Large intestine (tissue), 3 donors: ENCODE measurements around the gene C17orf58. TPM values are rescaled to one million over a fixed set of nuclear protein-coding genes. Genes with fewer than 3 reads are reported as not detected.
A peak's percentile ranks its signal among the peaks of the same experiment; 100 is the strongest.

Experiments
- DNase-seq, 2 donors: peaks; one replicate each; pipeline versions ENCODE4 v3.0.0 to v3.0.0-alpha.2; 2013
- H3K27ac ChIP-seq: one replicate; pipeline ENCODE4 v1.5.1; 2013; ENCODE audit warnings: low read length
- H3K27me3 ChIP-seq: 2 replicates; pipeline ENCODE4 v1.6.1; 2013; ENCODE audit warnings: low read length; ENCODE audit not compliant: control insufficient read depth, insufficient read depth
- H3K36me3 ChIP-seq: 2 replicates; pipeline ENCODE4 v1.6.1; 2013; ENCODE audit warnings: low read length; ENCODE audit not compliant: control insufficient read depth, insufficient read depth
- H3K4me1 ChIP-seq: one replicate; pipeline ENCODE4 v1.6.1; 2013; ENCODE audit warnings: low read length; ENCODE audit not compliant: control insufficient read depth, insufficient read depth
- H3K4me3 ChIP-seq: one replicate; pipeline ENCODE4 v1.5.1; 2013; ENCODE audit warnings: low read length
- H3K9me3 ChIP-seq: one replicate; pipeline ENCODE4 v1.6.1; 2013; ENCODE audit warnings: mild to moderate bottlenecking, low read depth, low read length, moderate library complexity; ENCODE audit not compliant: control insufficient read depth
- WGBS: methylation state at CpG from one replicate; pipeline ENCODE4 v1.1.5; 2013; ENCODE audit warnings: low lambda C conversion rate; ENCODE audit not compliant: insufficient coverage; 5-methylcytosine and 5-hydroxymethylcytosine counted together
- polyA plus RNA-seq: library from polyadenylated mRNA; unstranded; fragments of 120-200 nt; gene quantifications from one replicate; pipeline ENCODE4 v1.2.1, GENCODE V29; 2013

The C17orf58 gene
- polyA plus RNA-seq, 1 donor, result 12.4 TPM

DNA sequence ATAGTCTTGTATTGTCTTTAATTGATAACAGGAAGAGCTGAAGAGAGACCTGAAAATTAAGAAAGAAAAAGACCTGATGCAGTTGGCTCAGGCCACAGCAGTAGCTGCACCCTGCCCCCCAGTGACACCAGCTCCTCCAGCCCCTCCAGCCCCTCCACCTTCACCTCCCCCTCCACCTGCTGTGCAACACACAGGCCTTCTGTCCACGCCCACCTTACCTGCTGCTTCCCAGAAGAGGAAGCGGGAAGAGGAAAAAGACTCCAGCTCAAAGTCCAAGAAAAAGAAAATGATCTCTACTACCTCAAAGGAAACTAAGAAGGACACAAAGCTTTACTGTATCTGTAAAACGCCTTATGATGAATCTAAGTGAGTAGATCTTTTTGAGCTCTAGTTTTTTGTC is 36.8 kb downstream of the C17orf58 start:
- no CpG with 5 or more reads among the region's 3 CpGs for WGBS
- H3K4me1 ChIP-seq, result peaks cover 5% of the 10 kb centered on the region
- no peaks in the 10 kb centered on the region for H3K27me3 ChIP-seq
- no peak overlapping the region for H3K4me3 ChIP-seq
- peak; percentile 66 to 86 for DNase-seq
- peak overlapping the region; percentile 67 for H3K27ac ChIP-seq
- no peaks in the 10 kb centered on the region for H3K9me3 ChIP-seq
- peaks cover 29% of the 10 kb centered on the region for H3K36me3 ChIP-seq

DNA sequence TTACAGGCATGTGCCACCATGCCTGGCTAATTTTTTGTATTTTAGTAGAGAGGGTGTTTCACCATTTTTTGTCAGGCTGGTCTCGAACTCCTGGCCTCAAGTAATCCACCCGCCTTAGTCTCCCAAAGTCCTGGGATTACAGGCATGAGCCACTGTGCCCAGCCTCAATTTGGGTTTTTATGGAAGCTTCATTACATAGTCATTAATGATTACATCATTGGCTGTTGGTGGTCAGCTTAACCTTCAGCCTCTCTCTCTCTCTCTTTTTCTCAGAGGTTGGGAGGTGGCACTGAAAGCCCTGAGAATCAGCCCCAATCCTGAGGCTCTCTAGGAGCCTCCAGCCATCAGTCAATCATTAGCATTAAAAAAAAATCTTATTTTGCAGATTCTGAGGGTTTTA is 45.3 kb downstream of the C17orf58 start:
- no CpG with 5 or more reads among the region's 2 CpGs for WGBS
- no peaks in the 10 kb centered on the region for H3K27me3 ChIP-seq
- H3K4me3 ChIP-seq, result no peak overlapping the region
- H3K36me3 ChIP-seq, result peaks cover 73% of the 10 kb centered on the region
- no peaks in the 10 kb centered on the region for H3K4me1 ChIP-seq
- no peaks in the 10 kb centered on the region for H3K9me3 ChIP-seq
- H3K27ac ChIP-seq, result no peak overlapping the region
- no peak for DNase-seq

DNA sequence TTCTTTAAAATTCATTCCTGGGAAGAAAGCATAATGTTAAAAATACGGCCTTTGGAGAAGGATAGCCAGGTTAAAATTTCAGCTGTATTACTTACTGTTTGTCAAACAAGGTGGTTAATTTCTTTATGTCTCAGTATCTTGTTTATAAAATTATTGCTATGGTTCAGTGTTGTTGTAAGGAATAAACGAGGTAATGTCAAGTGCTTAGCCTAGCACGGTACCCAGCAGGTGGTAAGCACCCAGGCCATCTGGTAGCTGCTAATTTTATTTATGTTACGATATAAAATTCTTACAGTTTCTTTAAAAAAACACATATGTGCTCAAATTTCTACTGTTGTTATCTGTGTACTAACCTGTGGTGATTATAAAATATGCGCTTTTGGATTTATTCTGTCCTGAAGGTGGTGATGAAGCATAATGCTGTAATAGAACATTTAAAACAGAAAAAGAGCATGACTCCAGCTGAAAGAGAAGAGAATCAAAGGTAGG is 48.9 kb downstream of the C17orf58 start:
- Histone ChIP-seq H3K36me3 (peaks cover 86% of the 10 kb centered on the region), H3K27me3 (no peaks in the 10 kb centered on the region)
- no peak for DNase-seq

GRCh38 chr17:67946513-67946912 is 49.8 kb downstream of the C17orf58 start:
- no peak for DNase-seq
- no peaks in the 10 kb centered on the region for H3K4me1 ChIP-seq
- no peaks in the 10 kb centered on the region for H3K9me3 ChIP-seq
- no peak overlapping the region for H3K4me3 ChIP-seq
- peaks cover 84% of the 10 kb centered on the region for H3K36me3 ChIP-seq
- H3K27me3 ChIP-seq, result no peaks in the 10 kb centered on the region
- H3K27ac ChIP-seq, result no peak overlapping the region

More for the DNA sequence above, 48.9 kb downstream of the C17orf58 start:
- Histone ChIP-seq H3K9me3 (no peaks in the 10 kb centered on the region), H3K4me1 (no peaks in the 10 kb centered on the region), H3K27ac (no peak overlapping the region), H3K4me3 (no peak overlapping the region)
- WGBS, result 90% methylated on average over 2 of the region's 5 CpGs

DNA sequence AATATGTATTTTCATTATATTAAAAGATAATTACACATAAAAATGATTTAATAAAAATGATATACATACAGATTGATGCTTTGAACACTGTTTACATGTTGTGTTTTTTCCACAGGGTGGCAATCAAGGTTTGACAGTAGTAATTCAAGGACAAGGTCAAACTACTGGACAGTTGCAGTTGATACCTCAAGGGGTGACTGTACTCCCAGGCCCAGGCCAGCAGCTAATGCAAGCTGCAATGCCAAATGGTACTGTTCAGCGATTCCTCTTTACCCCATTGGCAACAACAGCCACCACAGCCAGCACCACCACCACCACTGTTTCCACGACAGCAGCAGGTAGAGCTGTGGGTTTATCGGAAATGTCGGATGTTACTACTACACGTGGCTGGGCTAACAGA is 52.2 kb downstream of the C17orf58 start:
- Histone ChIP-seq H3K4me1 (no peaks in the 10 kb centered on the region), H3K36me3 (peaks cover 88% of the 10 kb centered on the region), H3K4me3 (no peak overlapping the region), H3K27me3 (no peaks in the 10 kb centered on the region), H3K27ac (no peak overlapping the region), H3K9me3 (no peaks in the 10 kb centered on the region)
- no CpG with 5 or more reads among the region's 5 CpGs for WGBS
- DNase-seq, result no peak

GRCh38 chr17:67942810-67943209 is 53.5 kb downstream of the C17orf58 start:
- H3K9me3 ChIP-seq, result no peaks in the 10 kb centered on the region

More at GRCh38 chr17:67942810-67943209, 53.5 kb downstream of the C17orf58 start:
- Histone ChIP-seq H3K36me3 (peaks cover 75% of the 10 kb centered on the region), H3K4me1 (no peaks in the 10 kb centered on the region), H3K4me3 (no peak overlapping the region), H3K27ac (no peak overlapping the region), H3K27me3 (no peaks in the 10 kb centered on the region)
- 57% methylated on average over 1 of the region's 3 CpGs for WGBS
- DNase-seq, result no peak

Other genes starting within 250 kb of the C17orf58 start
- gene BPTF, start 171.0 kb downstream of the C17orf58 start, polyA plus RNA-seq, result 62.2 TPM
- gene KPNA2, start 39.3 kb upstream of the C17orf58 start, polyA plus RNA-seq, result 57.2 TPM